HG02610 (cell line): ENCODE results near the gene OR5T2.
"Not testable (repeated sequence)": the region's sequence is repeated elsewhere in the genome, so short reads cannot be mapped to it uniquely, and the experiment has no call there.

Source experiments
- ATAC-seq: cut with Tn5 transposase; IDR thresholded peaks from one replicate; pipeline ENCODE4 v1.9.1; 2021; ENCODE audit warnings: mild to moderate bottlenecking, moderate library complexity; ENCODE audit not compliant: unreplicated experiment

OR5T2 gene

GRCh38 chr11:56234155-56234554 is at the start of gene OR5T2:
OR5T2 (minus strand) TSS chr11:56234255; CDS start chr11:56233062, 1,193 bp downstream.
- no peak for ATAC-seq

- no peak for ATAC-seq
Observed at GRCh38 chr11:56273854-56274253, 39.8 kb upstream of the OR5T2 start, which contains the start of gene OR5T1. OR5T1 (plus strand) TSS chr11:56274154; CDS start chr11:56275639, 1,485 bp downstream.

- no peak for ATAC-seq
Observed at GRCh38 chr11:56271092-56271491, 37.0 kb upstream of the OR5T2 start.

- ATAC-seq: no peak
Observed at GRCh38 chr11:56251954-56252353, 17.9 kb upstream of the OR5T2 start, which contains the start of gene OR5T3. OR5T3 (plus strand) TSS chr11:56252254; CDS start chr11:56252254, 0 bp downstream.

- ATAC-seq: not testable (repeated sequence)
Observed at GRCh38 chr11:56219735-56220134, 14.3 kb downstream of the OR5T2 start.

GRCh38 chr11:56214537-56214936 is 19.5 kb downstream of the OR5T2 start:
- no peak for ATAC-seq

- no peak for ATAC-seq
Observed at GRCh38 chr11:56207790-56208189, 26.3 kb downstream of the OR5T2 start.

- ATAC-seq: no peak
Observed at GRCh38 chr11:56197367-56197766, 36.7 kb downstream of the OR5T2 start.

GRCh38 chr11:56196705-56197104 is 37.4 kb downstream of the OR5T2 start:
- ATAC-seq: no peak

GRCh38 chr11:56188602-56189001 is 45.5 kb downstream of the OR5T2 start:
- no peak for ATAC-seq

- ATAC-seq: no peak
Observed at GRCh38 chr11:56183459-56183858, 50.6 kb downstream of the OR5T2 start.
